Endothelial cell of umbilical vein (primary cell): Measurements from ENCODE around the gene PPP2R3C.

Experiments used
- CTCF ChIP-seq, 2 donors: IDR thresholded peaks; 1 replicate in 1 of 2; 2 replicates in 1 of 2; pipeline ENCODE4 v1.5.1; 2011; ENCODE audit warnings: low read length in 2 of 2, mild to moderate bottlenecking in 2 of 2, moderate library complexity in 2 of 2, control low read depth in 1 of 2, inconsistent platforms in 1 of 2, low read depth in 1 of 2; ENCODE audit not compliant: insufficient read depth in 1 of 2; ENCODE audit errors: extremely low read depth in 1 of 2
- EZH2 ChIP-seq: IDR thresholded peaks from 2 replicates; pipeline ENCODE4 v1.6.1; 2012; ENCODE audit warnings: borderline replicate concordance, low read depth, mild to moderate bottlenecking, moderate library complexity, low read length, inconsistent platforms; ENCODE audit not compliant: severe bottlenecking

GRCh38 chr14:35134329-35135123, 12.7 kb upstream of the PPP2R3C start:
- TF ChIP-seq CTCF (IDR thresholded peaks at IDR 0.05; ENCODE audit: extremely low read depth in 1 of 2, insufficient read depth in 1 of 2, low read depth in 1 of 2, low read length in 2 of 2) (no peak), EZH2 (no peak)
